ENCODE data around the gene SPOUT1. TPM values are rescaled to one million over a fixed set of nuclear protein-coding genes. Genes with fewer than 3 reads are reported as not detected.

The SPOUT1 gene
- 25.4 and 31.0 TPM in 2 replicates for total RNA-seq

GRCh38 chr9:128829477-128830251 lies at the start of gene SPOUT1:
Gene SPOUT1, minus strand, starts transcription at chr9:128829794. Its CDS starts 14 bp downstream, at chr9:128829780.

GRCh38 chr9:128818099-128818838 lies 11.3 kb downstream of the SPOUT1 start, which contains the start of gene ENDOG:
Gene ENDOG, plus strand, starts transcription at chr9:128818500. Its CDS starts 185 bp downstream, at chr9:128818685.

GRCh38 chr9:128786681-128787601 lies 42.7 kb downstream of the SPOUT1 start, which contains the start of gene TBC1D13:
Gene TBC1D13, plus strand, starts transcription at chr9:128787253. Its CDS starts 101 bp downstream, at chr9:128787354.

DNA sequence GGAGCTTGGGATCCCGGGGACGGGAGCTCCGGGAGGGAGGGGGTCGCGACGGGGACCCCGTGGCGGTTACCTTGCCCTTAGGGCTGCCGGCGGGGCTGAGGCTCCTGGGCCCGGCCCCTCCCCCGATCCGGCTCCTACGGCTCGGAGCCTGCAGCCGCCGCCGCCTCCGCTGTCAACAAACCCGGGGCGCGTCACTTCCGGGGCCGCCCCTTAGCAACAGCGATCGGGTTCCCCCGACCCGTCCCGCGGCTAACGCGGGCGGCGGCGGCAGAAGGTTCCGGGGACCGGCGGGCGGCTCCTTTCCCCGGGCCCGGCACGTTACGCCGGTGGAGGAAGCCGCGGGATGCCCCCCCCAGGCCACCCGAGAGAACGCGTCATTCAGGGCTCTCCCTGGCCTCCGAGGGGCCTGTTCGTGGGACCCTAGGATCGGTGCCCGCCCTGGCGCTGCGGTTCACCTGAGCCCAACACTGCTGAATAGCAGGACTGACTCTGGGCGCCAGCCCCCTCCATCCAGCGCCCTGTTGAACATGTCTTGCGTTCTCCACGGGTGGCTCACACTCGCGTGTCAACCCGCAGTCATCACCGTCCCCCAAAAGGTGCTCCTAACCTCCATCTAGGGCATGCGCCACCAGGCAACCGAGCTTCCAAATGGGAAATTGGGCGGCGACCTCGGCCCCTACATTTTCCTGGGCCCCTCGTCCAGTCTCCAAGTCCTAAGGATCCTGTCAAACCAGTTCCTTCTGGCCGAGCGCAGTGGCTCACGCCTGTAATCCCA lies 57.7 kb downstream of the SPOUT1 start, which contains the start of gene ZER1:
TSS of gene ZER1 (minus strand) at position 183 of the 775 bp plus-strand sequence. CDS start 16,362 bp downstream, outside the sequence.

Other genes with a start within 250 kb of the SPOUT1 start
- gene DYNC2I2, start 172.9 kb downstream of the SPOUT1 start, total RNA-seq = 112 and 139 TPM in 2 replicates
- gene SET, start 140.6 kb downstream of the SPOUT1 start, total RNA-seq = 258 and 367 TPM in 2 replicates
- gene PKN3, start 127.3 kb downstream of the SPOUT1 start, total RNA-seq = 3.7 and 4.6 TPM in 2 replicates
- 89.1 and 122 TPM in 2 replicates for gene ZDHHC12, start 105.7 kb downstream of the SPOUT1 start, total RNA-seq
- 21.3 and 33.7 TPM in 2 replicates for gene ZER1, start 57.9 kb downstream of the SPOUT1 start, total RNA-seq
- gene TBC1D13, start 42.5 kb downstream of the SPOUT1 start, total RNA-seq = 13.5 and 13.6 TPM in 2 replicates
- 28.0 and 40.4 TPM in 2 replicates for gene ENDOG, start 11.3 kb downstream of the SPOUT1 start, total RNA-seq
- gene KYAT1, start 52.2 kb upstream of the SPOUT1 start, total RNA-seq = 19.1 and 25.7 TPM in 2 replicates
- 39.2 and 44.1 TPM in 2 replicates for gene LRRC8A, start 52.3 kb upstream of the SPOUT1 start, total RNA-seq
- gene PHYHD1, start 91.2 kb upstream of the SPOUT1 start, total RNA-seq = 5.5 and 9.7 TPM in 2 replicates
- gene DOLK, start 117.8 kb upstream of the SPOUT1 start, total RNA-seq = 29.1 and 37.5 TPM in 2 replicates
- 30.8 and 37.9 TPM in 2 replicates for gene NUP188, start 117.9 kb upstream of the SPOUT1 start, total RNA-seq
- 38.6 and 39.2 TPM in 2 replicates for gene SH3GLB2, start 198.5 kb upstream of the SPOUT1 start, total RNA-seq
- 12.9 and 29.1 TPM in 2 replicates for gene MIGA2, start 206.8 kb upstream of the SPOUT1 start, total RNA-seq